HG02798 (cell line): ENCODE data around the gene KATNA1.
A peak's percentile ranks its signal among the peaks of the same experiment; 100 is the strongest.

Experiments used
- ATAC-seq: cut with Tn5 transposase; IDR thresholded peaks from one replicate; pipeline ENCODE4 v1.9.1; 2021; ENCODE audit warnings: mild to moderate bottlenecking; ENCODE audit not compliant: unreplicated experiment, poor library complexity

Gene KATNA1

DNA sequence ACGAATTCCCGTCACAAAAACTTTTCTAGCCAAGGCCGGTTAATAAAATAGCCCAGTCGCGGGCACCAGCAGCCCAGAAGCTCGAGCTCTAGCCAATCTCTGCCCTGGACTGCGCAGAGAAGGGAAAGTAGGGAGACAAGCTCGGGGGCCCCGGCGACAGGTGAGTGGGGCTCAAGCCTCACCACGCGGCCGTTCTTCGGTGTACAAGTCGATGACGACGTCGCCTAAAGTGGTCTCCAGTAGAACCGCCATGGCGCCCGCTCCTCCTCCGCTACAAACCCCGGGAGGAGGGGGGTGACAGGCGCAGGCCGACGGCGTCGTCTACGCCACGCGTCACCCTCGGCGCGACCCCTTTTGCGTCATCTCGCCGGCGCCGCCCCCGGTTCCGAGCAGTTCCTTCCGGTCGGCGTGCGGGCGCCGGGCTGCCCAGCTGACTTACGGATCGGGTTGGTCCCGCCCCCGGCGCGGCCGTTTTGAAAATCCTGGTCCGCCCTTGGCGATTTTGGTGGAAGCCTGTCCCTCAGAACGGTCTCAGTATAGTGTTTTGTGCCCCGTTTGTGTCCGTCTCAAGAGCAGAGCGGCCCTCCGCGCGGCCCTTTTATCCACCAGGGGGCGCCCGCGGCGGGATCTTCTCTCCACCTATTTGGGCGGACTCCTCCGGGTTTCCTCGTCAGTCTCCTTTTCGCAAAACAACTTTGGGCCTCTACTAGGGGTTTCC is 102.6 kb downstream of the KATNA1 start, which contains the start of gene PPIL4:
TSS of gene PPIL4 (minus strand) at position 290 of the 718 bp plus-strand sequence. CDS start at position 252, 38 bp downstream.
- ATAC-seq = peak; percentile 96

DNA sequence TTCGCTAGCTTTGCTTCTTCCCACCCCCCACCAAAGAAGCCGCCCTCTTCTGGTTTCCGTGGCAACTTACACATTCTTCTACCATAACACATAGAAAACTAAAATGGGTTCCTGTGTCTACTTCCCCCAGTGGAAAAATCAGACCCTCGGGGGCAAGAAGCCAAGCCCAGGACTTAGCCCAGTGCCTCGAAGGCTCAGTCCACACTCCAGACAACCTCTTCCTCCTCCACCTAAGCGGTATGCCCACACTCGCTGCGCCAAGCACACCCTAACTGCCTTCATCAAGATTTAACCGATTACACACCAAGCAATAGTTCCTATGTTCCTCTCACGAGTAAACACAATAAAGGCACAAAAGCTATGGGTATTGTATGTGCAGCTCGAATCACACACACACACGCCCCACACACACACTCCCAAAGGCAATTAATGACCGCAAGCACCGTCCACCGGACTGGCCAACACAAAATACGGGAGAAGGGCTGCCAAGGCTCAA is 103.2 kb downstream of the KATNA1 start:
- ATAC-seq = no peak
